Right lung (tissue), 10 donors: ENCODE measurements around the gene FAIM2. TPM values are rescaled to one million over a fixed set of nuclear protein-coding genes. Genes with fewer than 3 reads are reported as not detected.

ENCODE experiments used
- DNase-seq, 2 donors: peaks; one replicate each; pipeline ENCODE4 v3.0.0-alpha.2; 2013
- long read RNA-seq, 8 donors: transcript quantifications; one replicate each; lab custom pipeline, GENCODE V29; 2026
- polyA plus RNA-seq, 5 donors: library from polyadenylated mRNA; unstranded; fragments of 120-200 nt; gene quantifications; one replicate each; pipeline versions ENCODE4 v1.2.1 to v1.2.3, GENCODE V29; 2013; ENCODE audit warnings: inconsistent platforms in 1 of 5, low replicate concordance in 1 of 5; ENCODE audit not compliant: insufficient read length in 5 of 5, insufficient read depth in 1 of 5

The FAIM2 gene
- 1 to 10 TPM in 1 of 5 donors, under 1 TPM in 4; 0.14 to 1.3 (median 0.57) TPM for polyA plus RNA-seq
- long read RNA-seq, donor 1, result 0 reads
- long read RNA-seq, donor 2, result 0 reads
- long read RNA-seq, donor 3, result 0 reads
- long read RNA-seq, donor 4, result 0 reads
- long read RNA-seq, donor 5, result 0 reads
- long read RNA-seq, donor 6, result 0 reads
- long read RNA-seq, donor 7, result 0 reads
- long read RNA-seq, donor 8, result 0 reads

DNA sequence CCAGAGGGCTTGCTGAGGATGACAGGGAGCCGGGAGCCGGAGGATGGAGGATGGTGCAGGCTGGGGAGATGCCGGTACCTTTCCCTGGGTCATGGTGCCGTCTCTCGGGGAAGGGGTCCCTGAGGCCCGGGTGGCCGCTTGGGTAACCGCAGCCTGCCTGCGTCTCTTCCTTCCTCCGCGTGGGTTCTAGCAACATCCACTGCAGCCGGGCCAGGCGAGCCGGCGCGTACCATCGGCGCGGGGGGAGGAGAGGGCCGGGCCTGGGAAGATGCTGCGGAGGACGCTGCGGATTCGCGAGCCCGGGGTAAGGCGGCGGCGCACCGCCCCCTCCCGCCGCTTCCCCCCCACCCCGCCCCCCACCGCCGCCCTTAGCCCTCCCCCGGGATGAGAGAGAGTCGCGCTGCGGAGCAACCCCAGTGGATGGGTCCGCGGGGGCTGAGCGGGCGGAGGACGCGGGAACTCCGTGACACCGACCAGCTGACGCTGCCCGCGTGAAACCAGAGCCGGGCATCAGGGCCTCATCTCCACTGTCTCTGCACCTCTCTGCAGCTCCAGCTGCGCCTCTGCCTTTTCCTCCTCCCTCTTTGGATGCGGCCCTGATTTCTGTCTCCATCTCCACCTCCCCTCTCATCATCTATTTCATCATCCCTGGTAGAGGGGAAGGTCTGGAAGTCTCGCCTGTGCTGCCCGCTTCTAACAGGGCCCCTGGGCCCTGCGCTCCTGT is at the start of gene FAIM2:
Gene FAIM2, minus strand, starts transcription at position 201 of the 724 bp plus-strand sequence. Its CDS starts 108 bp downstream, at position 93.
- peak in 1 of 2 donors; percentile 34 for DNase-seq

DNA sequence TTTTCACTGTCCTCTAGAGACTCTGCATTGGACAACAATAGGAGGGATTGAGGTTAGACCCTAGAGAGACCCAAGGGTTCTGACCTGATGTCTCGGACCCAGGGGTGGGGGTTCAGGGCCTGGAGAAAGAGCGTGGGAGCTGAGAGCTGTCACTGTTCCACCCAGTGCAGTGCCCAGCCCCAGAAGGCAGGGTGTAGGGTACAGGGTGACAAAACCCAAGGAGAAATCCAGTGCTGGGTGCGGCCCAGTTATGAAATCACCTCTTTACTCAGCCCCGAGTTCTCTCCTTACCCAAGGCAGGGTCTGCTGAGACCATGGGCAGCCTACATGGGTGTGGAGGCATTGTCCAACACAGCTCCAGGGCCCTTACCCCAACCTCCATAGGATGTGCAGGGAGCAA is 49.5 kb upstream of the FAIM2 start:
- DNase-seq, result no peak

DNA sequence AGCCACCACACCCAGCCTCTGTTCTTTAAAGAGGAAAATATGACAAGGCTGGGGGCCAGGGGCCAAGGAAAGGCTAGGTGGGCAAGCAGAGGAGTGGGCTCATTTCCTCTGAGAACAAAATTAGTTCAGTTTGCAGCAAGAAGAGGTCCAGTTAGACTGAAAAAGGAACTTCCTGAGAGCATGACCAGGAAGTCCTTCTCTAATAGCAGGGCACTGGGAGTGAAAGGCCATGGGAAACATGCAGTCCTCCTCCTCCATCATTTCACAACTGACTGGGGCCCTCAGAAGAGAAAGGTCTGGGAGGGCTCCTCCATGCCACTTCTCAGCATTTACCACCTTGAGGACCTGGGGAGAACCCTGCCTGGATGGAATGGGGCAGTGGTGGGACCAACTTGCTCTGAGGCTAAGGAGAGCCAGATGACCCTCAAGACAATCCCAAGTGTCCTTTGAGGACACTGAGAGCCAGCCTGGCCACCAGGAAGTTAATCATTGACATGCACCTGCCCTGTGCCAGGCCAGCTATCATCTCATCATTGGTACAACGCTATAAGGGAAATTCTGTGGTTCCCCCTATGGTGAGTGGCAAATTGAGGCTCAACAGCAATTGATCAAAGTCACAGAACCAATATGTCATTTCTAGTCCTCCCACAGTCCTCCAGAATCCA is 48.8 kb upstream of the FAIM2 start:
- DNase-seq, result no peak

DNA sequence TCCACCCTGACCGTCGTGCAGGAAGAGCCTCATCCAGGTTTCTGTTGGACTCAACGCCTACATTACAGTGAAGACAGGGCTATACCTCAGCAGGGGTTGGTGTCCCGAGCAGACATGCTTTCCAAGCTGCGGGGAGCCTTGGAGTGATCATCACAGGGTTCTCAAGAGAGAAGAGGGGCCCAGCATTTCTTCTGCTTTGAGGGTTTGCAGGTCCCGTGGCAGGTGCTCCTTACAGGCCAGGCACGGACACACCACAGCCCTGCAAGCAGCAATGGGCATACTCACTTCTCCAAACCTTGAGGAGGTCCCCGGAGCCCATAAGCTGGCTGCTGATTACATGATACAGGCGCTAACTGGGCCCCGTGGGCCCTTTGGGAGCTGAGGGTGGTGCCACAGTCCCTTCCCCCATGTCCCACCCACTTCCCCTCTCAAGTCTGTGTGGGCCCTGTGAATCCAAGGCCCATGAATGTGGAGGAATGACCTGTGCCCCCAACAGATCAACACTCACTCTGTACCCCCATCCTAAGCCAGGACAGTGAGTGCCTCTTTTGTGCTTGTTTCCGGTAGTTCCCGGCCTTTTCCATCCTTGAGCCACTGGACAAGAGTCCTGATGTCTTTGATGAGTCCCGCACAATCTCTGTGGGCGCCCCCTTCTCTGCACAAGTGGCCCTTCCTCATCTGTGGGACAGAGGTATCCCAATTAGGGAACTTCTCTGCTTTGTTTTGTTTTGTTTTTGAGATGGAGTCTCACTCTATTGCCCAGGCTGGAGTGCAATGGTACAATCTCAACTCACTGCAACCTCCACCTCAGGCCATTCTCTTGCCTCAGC is 47.9 kb upstream of the FAIM2 start:
- no peak for DNase-seq

- DNase-seq, result no peak
These were observed 46.9 kb upstream of the FAIM2 start, which contains the start of gene AQP2 for GRCh38 chr12:49950273-49951251. TSS of gene AQP2 (plus strand) at chr12:49950737. CDS start at chr12:49950831, 94 bp downstream.

- DNase-seq, result no peak
These were observed 46.2 kb upstream of the FAIM2 start for GRCh38 chr12:49949866-49950265.

- no peak for DNase-seq
These were observed 45.5 kb upstream of the FAIM2 start for GRCh38 chr12:49948866-49949845.

DNA sequence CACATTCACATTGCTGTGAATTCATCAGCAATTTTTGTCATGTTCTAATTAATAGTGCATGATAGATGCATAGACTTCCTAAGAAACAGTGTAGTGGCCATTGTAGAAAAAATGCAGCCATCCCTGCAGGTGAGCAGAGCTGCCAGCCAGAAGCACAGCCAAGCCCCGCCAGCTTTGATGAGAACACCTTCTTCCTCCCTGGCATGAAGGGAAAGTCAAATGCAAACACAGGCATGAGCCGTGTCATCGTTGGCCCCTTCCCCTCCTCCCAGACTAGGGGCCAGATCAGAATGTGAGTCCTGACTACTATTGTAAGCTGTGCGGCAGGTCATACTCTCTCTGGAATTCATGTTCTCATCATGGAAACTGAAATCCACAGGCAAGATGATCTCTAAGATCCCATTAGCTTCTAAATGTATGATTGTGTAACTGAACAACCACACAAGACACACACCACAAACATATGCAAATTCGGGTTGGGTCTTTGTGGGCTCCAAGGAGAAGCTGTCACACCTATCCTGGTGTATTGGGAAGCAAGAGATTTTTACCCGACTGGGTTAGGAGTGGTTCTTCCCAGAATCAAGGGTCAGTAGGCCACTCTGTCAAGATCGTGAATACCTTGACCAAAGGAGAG is 44.0 kb upstream of the FAIM2 start:
- DNase-seq, result no peak

GRCh38 chr12:49946497-49946896 is 42.8 kb upstream of the FAIM2 start:
- no peak for DNase-seq

DNA sequence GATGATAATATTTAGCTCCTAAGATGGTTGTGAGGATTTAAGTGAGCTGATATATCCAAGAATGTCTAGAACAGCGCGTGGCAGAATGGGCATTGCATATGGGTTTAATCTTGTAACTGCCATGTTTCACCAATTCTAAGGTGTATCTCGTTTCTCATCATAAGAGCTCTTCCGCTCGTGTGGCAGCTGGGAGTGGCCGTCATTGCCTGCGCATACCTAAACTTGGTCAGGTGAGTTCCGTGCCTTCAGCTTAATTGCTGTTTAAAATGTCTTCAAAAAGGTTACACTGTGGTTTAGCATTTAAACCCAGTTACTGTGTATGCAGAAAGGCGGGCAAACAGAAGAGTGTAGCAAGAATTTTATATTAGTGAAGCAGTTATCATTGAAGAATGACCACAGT is 42.4 kb upstream of the FAIM2 start:
- no peak for DNase-seq

GRCh38 chr12:49945394-49946080 is 41.8 kb upstream of the FAIM2 start:
- DNase-seq, result peak; percentile 59 to 71

GRCh38 chr12:49944718-49945117 is 41.0 kb upstream of the FAIM2 start:
- DNase-seq, result no peak

- DNase-seq, result no peak
These were observed 40.3 kb upstream of the FAIM2 start for GRCh38 chr12:49944046-49944445.

- no peak for DNase-seq
These were observed 39.9 kb upstream of the FAIM2 start for GRCh38 chr12:49943625-49943960.

GRCh38 chr12:49942921-49943624 is 39.4 kb upstream of the FAIM2 start:
- DNase-seq, result no peak

DNA sequence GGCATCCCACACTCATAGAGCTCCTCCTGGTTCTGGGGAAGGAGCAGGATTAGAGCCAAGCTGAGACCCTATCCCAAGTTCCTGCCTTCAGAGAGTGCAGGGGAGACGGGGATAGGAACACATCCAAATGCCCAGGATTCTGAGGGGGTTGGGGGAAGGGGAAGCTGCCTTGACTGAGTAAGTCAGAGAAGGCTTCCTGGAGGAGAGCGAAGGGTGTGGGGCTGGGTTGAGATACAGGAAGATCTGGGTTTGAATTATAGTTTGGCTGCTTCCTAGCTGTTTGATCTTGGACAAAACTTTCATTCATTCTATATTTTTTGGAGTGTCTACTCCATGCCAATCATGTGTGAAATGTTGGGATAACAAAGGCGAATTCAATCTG is 38.8 kb upstream of the FAIM2 start:
- no peak for DNase-seq
